ENCODE measurements around the gene PRSS21. TPM values are rescaled to one million over a fixed set of nuclear protein-coding genes. Genes with fewer than 3 reads are reported as not detected.

The PRSS21 gene
- total RNA-seq, 1 donor from 2014 or later, result 4.5 TPM

DNA sequence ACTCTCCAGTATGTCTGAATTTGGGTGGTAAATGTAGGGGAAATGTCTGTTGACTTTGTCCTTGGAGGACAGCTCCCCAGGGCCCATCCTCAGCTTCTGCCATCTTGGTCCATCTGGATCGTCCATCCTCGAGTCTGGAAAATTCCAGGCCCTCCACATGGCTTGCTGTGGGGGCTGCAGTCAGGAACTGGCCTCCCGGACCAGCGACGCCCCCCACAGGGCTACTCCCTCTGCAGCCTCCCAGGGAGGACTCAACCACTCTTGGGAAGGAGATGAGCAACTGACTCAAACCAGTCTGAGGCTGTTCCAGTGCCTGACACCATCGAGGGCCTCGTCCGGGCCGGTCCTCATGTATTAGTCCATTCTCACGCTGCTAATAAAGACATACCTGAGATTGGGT is 7.6 kb downstream of the PRSS21 start:
- no peak for FAIRE-seq

GRCh38 chr16:2825049-2825742 is 8.2 kb downstream of the PRSS21 start:
- Histone ChIP-seq H3K27me3 (ENCODE audit: control insufficient read depth, insufficient read depth, low read length) (no peaks in the 10 kb centered on the region), H3K36me3 (ENCODE audit: control insufficient read depth, insufficient read depth, low read length) (no peaks in the 10 kb centered on the region), H3K4me3 (ENCODE audit: low read depth, low read length) (no peak overlapping the region)
- no peak for FAIRE-seq
- TF ChIP-seq, protein P1, sequence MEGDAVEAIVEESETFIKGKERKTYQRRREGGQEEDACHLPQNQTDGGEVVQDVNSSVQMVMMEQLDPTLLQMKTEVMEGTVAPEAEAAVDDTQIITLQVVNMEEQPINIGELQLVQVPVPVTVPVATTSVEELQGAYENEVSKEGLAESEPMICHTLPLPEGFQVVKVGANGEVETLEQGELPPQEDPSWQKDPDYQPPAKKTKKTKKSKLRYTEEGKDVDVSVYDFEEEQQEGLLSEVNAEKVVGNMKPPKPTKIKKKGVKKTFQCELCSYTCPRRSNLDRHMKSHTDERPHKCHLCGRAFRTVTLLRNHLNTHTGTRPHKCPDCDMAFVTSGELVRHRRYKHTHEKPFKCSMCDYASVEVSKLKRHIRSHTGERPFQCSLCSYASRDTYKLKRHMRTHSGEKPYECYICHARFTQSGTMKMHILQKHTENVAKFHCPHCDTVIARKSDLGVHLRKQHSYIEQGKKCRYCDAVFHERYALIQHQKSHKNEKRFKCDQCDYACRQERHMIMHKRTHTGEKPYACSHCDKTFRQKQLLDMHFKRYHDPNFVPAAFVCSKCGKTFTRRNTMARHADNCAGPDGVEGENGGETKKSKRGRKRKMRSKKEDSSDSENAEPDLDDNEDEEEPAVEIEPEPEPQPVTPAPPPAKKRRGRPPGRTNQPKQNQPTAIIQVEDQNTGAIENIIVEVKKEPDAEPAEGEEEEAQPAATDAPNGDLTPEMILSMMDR (IDR thresholded peaks at IDR 0.05; ENCODE audit: insufficient read depth, low read length, severe bottlenecking), result no peak
- DNase-seq (ENCODE audit: low read depth), result no peak

More for the DNA sequence above, 7.6 kb downstream of the PRSS21 start:
- DNase-seq (ENCODE audit: low read depth), result no peak
- peaks cover 2% of the 10 kb centered on the region for H3K27me3 ChIP-seq (ENCODE audit: control insufficient read depth, insufficient read depth, low read length)
- TF ChIP-seq, protein P1 (IDR thresholded peaks at IDR 0.05; ENCODE audit: insufficient read depth, low read length, severe bottlenecking), result no peak
- no peaks in the 10 kb centered on the region for H3K36me3 ChIP-seq (ENCODE audit: control insufficient read depth, insufficient read depth, low read length)
- H3K4me3 ChIP-seq (ENCODE audit: low read depth, low read length), result no peak overlapping the region

DNA sequence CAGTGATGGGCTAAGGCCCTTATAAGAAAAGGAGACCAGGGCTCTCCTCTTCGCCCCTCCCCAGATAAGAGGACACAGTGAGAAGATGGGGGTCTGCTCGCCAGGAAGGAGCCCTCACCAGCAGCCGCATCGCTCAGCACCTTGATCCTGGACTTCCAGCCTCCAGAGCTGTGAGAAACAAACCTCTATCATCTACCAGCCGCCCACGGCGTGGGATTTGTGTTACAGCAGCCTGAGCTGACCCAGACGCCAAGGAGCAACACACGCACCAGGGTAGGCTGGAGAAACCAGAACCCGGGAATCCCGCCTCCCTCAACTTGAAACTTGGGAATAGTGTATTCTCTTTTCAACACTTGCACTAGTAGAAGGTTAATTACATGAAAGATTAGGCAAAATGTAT is 8.9 kb downstream of the PRSS21 start:
- Histone ChIP-seq H3K4me3 (ENCODE audit: low read depth, low read length) (no peak overlapping the region), H3K36me3 (ENCODE audit: control insufficient read depth, insufficient read depth, low read length) (no peaks in the 10 kb centered on the region), H3K27me3 (ENCODE audit: control insufficient read depth, insufficient read depth, low read length) (no peaks in the 10 kb centered on the region)
- FAIRE-seq (no peak), DNase-seq (ENCODE audit: low read depth) (no peak)
- TF ChIP-seq, protein P1 (IDR thresholded peaks at IDR 0.05; ENCODE audit: insufficient read depth, low read length, severe bottlenecking), result no peak

GRCh38 chr16:2826591-2827373 is 9.7 kb downstream of the PRSS21 start:
- no peak overlapping the region for H3K4me3 ChIP-seq (ENCODE audit: low read depth, low read length)
- no peaks in the 10 kb centered on the region for H3K27me3 ChIP-seq (ENCODE audit: control insufficient read depth, insufficient read depth, low read length)
- no peak for FAIRE-seq
- TF ChIP-seq, protein P1 (IDR thresholded peaks at IDR 0.05; ENCODE audit: insufficient read depth, low read length, severe bottlenecking), result no peak
- no peaks in the 10 kb centered on the region for H3K36me3 ChIP-seq (ENCODE audit: control insufficient read depth, insufficient read depth, low read length)
- DNase-seq (ENCODE audit: low read depth), result no peak

GRCh38 chr16:2827374-2827791 is 10.3 kb downstream of the PRSS21 start:
- Histone ChIP-seq H3K36me3 (ENCODE audit: control insufficient read depth, insufficient read depth, low read length) (no peaks in the 10 kb centered on the region), H3K27me3 (ENCODE audit: control insufficient read depth, insufficient read depth, low read length) (no peaks in the 10 kb centered on the region), H3K4me3 (ENCODE audit: low read depth, low read length) (no peak overlapping the region)
- FAIRE-seq (no peak), DNase-seq (ENCODE audit: low read depth) (no peak)
- TF ChIP-seq, protein P1 (IDR thresholded peaks at IDR 0.05; ENCODE audit: insufficient read depth, low read length, severe bottlenecking), result no peak
